SK-N-SH (cell line): ENCODE measurements around the gene SCFD1. TPM values are rescaled to one million over a fixed set of nuclear protein-coding genes. Genes with fewer than 3 reads are reported as not detected.

Source experiments
- CTCF ChIA-PET: fragments of 300-600, 350-600 bp; formaldehyde crosslinking; extraction: SDS; loops from one replicate; lab custom pipeline; 2021; lab: Yijun Ruan, JAX
- POLR2A ChIA-PET: fragments of 350-600 bp; sonication (Branson Sonifier 250); formaldehyde crosslinking; extraction: SDS; loops from one replicate; lab custom pipeline; 2020; ENCODE audit warnings: antibody characterized with exemption, inconsistent platforms; lab: Yijun Ruan, JAX
- DNase-seq: peaks from one replicate; pipeline ENCODE4 v3.0.0; 2012
- H2AFZ ChIP-seq: fragments of 200-600 bp; sonication (generic); 2 replicates; pipeline ENCODE4 v1.8.1; 2016; ENCODE audit warnings: antibody characterized with exemption, mild to moderate bottlenecking, low read depth
- H3F3A ChIP-seq: fragments of 200-600 bp; sonication (generic); replicated peaks from 2 replicates; pipeline ENCODE3; 2016; ENCODE audit warnings: antibody characterized with exemption, mild to moderate bottlenecking; ENCODE audit not compliant: insufficient read depth
- H3K27ac ChIP-seq, 2 experiments: fragments of 200-500 bp in 1 of 2; fragments of 200-600 bp in 1 of 2; sonication (Bioruptor generic) in 1 of 2; sonication (generic), shearing (Covaris generic) in 1 of 2; 2 replicates each; pipeline versions ENCODE4 v1.5.1 to v1.6.1; 2014 to 2016; ENCODE audit warnings: low read depth in 2 of 2, inconsistent platforms in 1 of 2, low read length in 1 of 2, mild to moderate bottlenecking in 1 of 2, mixed read lengths in 1 of 2
- H3K27me3 ChIP-seq: fragments of 200-600 bp; sonication (generic), shearing (Covaris generic); 2 replicates; pipeline ENCODE4 v1.6.1; 2016; ENCODE audit warnings: mixed run types; ENCODE audit not compliant: insufficient read depth
- H3K36me3 ChIP-seq, 2 experiments: fragments of 200-500 bp in 1 of 2; fragments of 200-600 bp in 1 of 2; sonication (Bioruptor generic) in 1 of 2; sonication (generic) in 1 of 2; replicated peaks in 1 of 2; 2 replicates each; pipeline versions ENCODE3 to v1.5.1; 2014 to 2016; ENCODE audit warnings: low read length in 1 of 2, mild to moderate bottlenecking in 1 of 2; ENCODE audit not compliant: insufficient read depth in 2 of 2, control insufficient read depth in 1 of 2
- H3K4me1 ChIP-seq, 2 experiments: fragments of 200-500 bp in 1 of 2; fragments of 200-600 bp in 1 of 2; sonication (Bioruptor generic) in 1 of 2; sonication (generic), shearing (Covaris generic) in 1 of 2; 2 replicates each; pipeline versions ENCODE4 v1.5.1 to v1.6.1; 2014 to 2016; ENCODE audit warnings: low read depth in 1 of 2, low read length in 1 of 2, mixed run types in 1 of 2; ENCODE audit not compliant: insufficient read depth in 2 of 2, control insufficient read depth in 1 of 2
- H3K4me2 ChIP-seq: fragments of 200-600 bp; sonication (generic), shearing (Covaris generic); 2 replicates; pipeline ENCODE4 v1.6.1; 2017; ENCODE audit warnings: mixed run types
- H3K4me3 ChIP-seq, 2 experiments: fragments of 200-500 bp in 1 of 2; fragments of 200-600 bp in 1 of 2; sonication (Bioruptor generic) in 1 of 2; sonication (generic), shearing (Covaris generic) in 1 of 2; 2 replicates each; pipeline versions ENCODE4 v1.5.1 to v1.8.1; 2014 to 2016; ENCODE audit warnings: low read depth in 2 of 2, inconsistent platforms in 1 of 2, low read length in 1 of 2, mild to moderate bottlenecking in 1 of 2, mixed read lengths in 1 of 2, moderate library complexity in 1 of 2
- H3K79me2 ChIP-seq: fragments of 200-600 bp; sonication (generic); 2 replicates; pipeline ENCODE4 v1.8.1; 2017; ENCODE audit warnings: mild to moderate bottlenecking; ENCODE audit not compliant: insufficient read depth
- H3K9ac ChIP-seq: fragments of 200-600 bp; sonication (generic); 2 replicates; pipeline ENCODE4 v1.6.1; 2017; ENCODE audit warnings: mixed run types
- H3K9me2 ChIP-seq: fragments of 200-600 bp; sonication (generic); 2 replicates; pipeline ENCODE4 v1.6.1; 2017; ENCODE audit warnings: mixed run types
- H3K9me3 ChIP-seq: fragments of 200-600 bp; sonication (generic); 2 replicates; pipeline ENCODE4 v1.6.1; 2017; ENCODE audit warnings: mixed run types, mild to moderate bottlenecking, moderate library complexity
- H4K20me1 ChIP-seq: fragments of 200-600 bp; sonication (generic); 2 replicates; pipeline ENCODE4 v1.6.1; 2017; ENCODE audit warnings: mild to moderate bottlenecking, mixed run types; ENCODE audit not compliant: insufficient read depth
- CHD2 ChIP-seq: fragments of 150-350 bp; IDR thresholded peaks from 2 replicates; pipeline ENCODE4 v1.6.1; 2018; ENCODE audit warnings: low read length; ENCODE audit not compliant: partially characterized antibody
- ELF1 ChIP-seq: IDR thresholded peaks from 2 replicates; pipeline ENCODE4 v1.4.0; 2012
- EZH2phosphoT487 ChIP-seq: fragments of 200-600 bp; sonication (generic); IDR thresholded peaks from 2 replicates; pipeline ENCODE4 v1.6.1; 2017; ENCODE audit warnings: low read depth, mixed run types, mild to moderate bottlenecking, antibody characterized with exemption, moderate library complexity, borderline replicate concordance
- JUND ChIP-seq: IDR thresholded peaks from 2 replicates; pipeline ENCODE4 v1.4.0; 2012
- POLR2AphosphoS5 ChIP-seq: IDR thresholded peaks from 2 replicates; pipeline ENCODE4 v1.6.1; 2012; ENCODE audit warnings: low read depth, low read length
- RAD21 ChIP-seq: IDR thresholded peaks from 2 replicates; pipeline ENCODE4 v1.6.1; 2012; ENCODE audit warnings: mild to moderate bottlenecking, low read length
- RCOR1 ChIP-seq: fragments of 150-350 bp; IDR thresholded peaks from 2 replicates; pipeline ENCODE4 v1.6.1; 2017; ENCODE audit warnings: antibody characterized with exemption, low read length
- SMC3 ChIP-seq: IDR thresholded peaks from 2 replicates; pipeline ENCODE4 v1.6.1; 2012; ENCODE audit warnings: low read depth, low read length, improper control_type of control experiment
- TCF12 ChIP-seq: IDR thresholded peaks from 2 replicates; pipeline ENCODE4 v1.4.0; 2012
- WGBS: methylation state at CpG from one replicate; pipeline ENCODE4 v1.1.6; 2017; ENCODE audit warnings: low lambda C conversion rate; 5-methylcytosine and 5-hydroxymethylcytosine counted together
- polyA plus RNA-seq, 3 experiments: library from polyadenylated mRNA; depleted of rRNA; stranded (reverse); fragments of >200 nt; gene quantifications; 2 replicates each; pipeline ENCODE4 v1.2.3, GENCODE V29; 2012
- TF ChIP-seq, protein P1 (sequence below): IDR thresholded peaks from 2 replicates; pipeline ENCODE4 v1.4.0; 2012; ENCODE audit warnings: low read depth, borderline replicate concordance
- TF ChIP-seq, protein P2 (sequence below): IDR thresholded peaks from 2 replicates; pipeline ENCODE4 v1.6.1; 2012; ENCODE audit warnings: mild to moderate bottlenecking, low read depth, low read length, moderate library complexity
- TF ChIP-seq, protein P3 (sequence below): IDR thresholded peaks from 2 replicates; pipeline ENCODE4; 2012
- TF ChIP-seq, protein P4 (sequence below): fragments of 150-350 bp; IDR thresholded peaks from 2 replicates; pipeline ENCODE4 v1.6.1; 2017; ENCODE audit warnings: antibody characterized with exemption, low read length, low read depth, borderline replicate concordance

The SCFD1 gene
- polyA plus RNA-seq, 1 of the 3 experiments (the other 2 are of a cell fraction), result 31.4 TPM

DNA sequence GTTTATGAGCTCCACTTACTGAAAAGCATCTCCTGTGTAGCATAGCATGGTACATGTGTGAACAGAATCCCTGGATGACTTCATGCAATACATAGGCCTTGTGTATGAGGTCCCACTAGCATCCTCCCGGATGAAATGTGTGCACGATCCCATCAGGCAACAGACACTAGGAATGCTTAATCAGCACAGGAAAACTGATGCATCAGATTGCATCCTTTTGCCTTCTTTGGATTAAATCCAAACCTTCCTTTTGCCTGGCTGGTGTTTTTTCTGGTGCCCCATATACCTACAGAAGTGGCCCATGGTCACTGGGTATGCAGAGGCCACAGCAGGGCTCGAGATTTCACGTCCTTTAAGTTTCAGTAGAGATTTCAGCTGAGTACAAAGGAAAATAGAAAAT, 131.3 kb downstream of the SCFD1 start:
- Histone ChIP-seq H3K4me2 (no peak overlapping the region), H3K9me2 (no peaks in the 10 kb centered on the region), H3K79me2 (no peaks in the 10 kb centered on the region), H4K20me1 (no peaks in the 10 kb centered on the region)
- TF ChIP-seq, protein P1, sequence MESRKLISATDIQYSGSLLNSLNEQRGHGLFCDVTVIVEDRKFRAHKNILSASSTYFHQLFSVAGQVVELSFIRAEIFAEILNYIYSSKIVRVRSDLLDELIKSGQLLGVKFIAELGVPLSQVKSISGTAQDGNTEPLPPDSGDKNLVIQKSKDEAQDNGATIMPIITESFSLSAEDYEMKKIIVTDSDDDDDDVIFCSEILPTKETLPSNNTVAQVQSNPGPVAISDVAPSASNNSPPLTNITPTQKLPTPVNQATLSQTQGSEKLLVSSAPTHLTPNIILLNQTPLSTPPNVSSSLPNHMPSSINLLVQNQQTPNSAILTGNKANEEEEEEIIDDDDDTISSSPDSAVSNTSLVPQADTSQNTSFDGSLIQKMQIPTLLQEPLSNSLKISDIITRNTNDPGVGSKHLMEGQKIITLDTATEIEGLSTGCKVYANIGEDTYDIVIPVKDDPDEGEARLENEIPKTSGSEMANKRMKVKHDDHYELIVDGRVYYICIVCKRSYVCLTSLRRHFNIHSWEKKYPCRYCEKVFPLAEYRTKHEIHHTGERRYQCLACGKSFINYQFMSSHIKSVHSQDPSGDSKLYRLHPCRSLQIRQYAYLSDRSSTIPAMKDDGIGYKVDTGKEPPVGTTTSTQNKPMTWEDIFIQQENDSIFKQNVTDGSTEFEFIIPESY, result no peak
- TF ChIP-seq RCOR1, result no peak
- TF ChIP-seq RAD21, result no peak
- TF ChIP-seq, protein P2, sequence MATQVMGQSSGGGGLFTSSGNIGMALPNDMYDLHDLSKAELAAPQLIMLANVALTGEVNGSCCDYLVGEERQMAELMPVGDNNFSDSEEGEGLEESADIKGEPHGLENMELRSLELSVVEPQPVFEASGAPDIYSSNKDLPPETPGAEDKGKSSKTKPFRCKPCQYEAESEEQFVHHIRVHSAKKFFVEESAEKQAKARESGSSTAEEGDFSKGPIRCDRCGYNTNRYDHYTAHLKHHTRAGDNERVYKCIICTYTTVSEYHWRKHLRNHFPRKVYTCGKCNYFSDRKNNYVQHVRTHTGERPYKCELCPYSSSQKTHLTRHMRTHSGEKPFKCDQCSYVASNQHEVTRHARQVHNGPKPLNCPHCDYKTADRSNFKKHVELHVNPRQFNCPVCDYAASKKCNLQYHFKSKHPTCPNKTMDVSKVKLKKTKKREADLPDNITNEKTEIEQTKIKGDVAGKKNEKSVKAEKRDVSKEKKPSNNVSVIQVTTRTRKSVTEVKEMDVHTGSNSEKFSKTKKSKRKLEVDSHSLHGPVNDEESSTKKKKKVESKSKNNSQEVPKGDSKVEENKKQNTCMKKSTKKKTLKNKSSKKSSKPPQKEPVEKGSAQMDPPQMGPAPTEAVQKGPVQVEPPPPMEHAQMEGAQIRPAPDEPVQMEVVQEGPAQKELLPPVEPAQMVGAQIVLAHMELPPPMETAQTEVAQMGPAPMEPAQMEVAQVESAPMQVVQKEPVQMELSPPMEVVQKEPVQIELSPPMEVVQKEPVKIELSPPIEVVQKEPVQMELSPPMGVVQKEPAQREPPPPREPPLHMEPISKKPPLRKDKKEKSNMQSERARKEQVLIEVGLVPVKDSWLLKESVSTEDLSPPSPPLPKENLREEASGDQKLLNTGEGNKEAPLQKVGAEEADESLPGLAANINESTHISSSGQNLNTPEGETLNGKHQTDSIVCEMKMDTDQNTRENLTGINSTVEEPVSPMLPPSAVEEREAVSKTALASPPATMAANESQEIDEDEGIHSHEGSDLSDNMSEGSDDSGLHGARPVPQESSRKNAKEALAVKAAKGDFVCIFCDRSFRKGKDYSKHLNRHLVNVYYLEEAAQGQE, result no peak
- TF ChIP-seq TCF12, result no peak
- no peak for TF ChIP-seq EZH2phosphoT487
- no peak for TF ChIP-seq JUND
- TF ChIP-seq, protein P3, sequence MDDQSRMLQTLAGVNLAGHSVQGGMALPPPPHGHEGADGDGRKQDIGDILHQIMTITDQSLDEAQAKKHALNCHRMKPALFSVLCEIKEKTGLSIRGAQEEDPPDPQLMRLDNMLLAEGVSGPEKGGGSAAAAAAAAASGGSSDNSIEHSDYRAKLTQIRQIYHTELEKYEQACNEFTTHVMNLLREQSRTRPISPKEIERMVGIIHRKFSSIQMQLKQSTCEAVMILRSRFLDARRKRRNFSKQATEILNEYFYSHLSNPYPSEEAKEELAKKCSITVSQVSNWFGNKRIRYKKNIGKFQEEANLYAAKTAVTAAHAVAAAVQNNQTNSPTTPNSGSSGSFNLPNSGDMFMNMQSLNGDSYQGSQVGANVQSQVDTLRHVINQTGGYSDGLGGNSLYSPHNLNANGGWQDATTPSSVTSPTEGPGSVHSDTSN, result no peak
- TF ChIP-seq ELF1, result no peak
- no peak for TF ChIP-seq CHD2
- TF ChIP-seq SMC3, result no peak
- TF ChIP-seq, protein P4, sequence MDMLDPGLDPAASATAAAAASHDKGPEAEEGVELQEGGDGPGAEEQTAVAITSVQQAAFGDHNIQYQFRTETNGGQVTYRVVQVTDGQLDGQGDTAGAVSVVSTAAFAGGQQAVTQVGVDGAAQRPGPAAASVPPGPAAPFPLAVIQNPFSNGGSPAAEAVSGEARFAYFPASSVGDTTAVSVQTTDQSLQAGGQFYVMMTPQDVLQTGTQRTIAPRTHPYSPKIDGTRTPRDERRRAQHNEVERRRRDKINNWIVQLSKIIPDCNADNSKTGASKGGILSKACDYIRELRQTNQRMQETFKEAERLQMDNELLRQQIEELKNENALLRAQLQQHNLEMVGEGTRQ, result no peak
- TF ChIP-seq POLR2AphosphoS5, result no peak
- TF ChIP-seq, all 33 proteins: peak for 0
- no peaks in the 10 kb centered on the region for H3K36me3 ChIP-seq
- H3K9ac ChIP-seq, result no peak overlapping the region
- H3K27ac ChIP-seq, result no peak overlapping the region
- no peaks in the 10 kb centered on the region for H3F3A ChIP-seq
- ChIA-PET POLR2A (no interaction called here), CTCF (interaction anchor here (1.0 kb wide), 1 partner anchor 17 kb away, joined by 3 read pairs; no protein-coding TSS in a partner anchor)
- H3K4me3 ChIP-seq, result no peak overlapping the region
- no peaks in the 10 kb centered on the region for H3K4me1 ChIP-seq
- no peak overlapping the region for H2AFZ ChIP-seq
- no peak for DNase-seq
- no peaks in the 10 kb centered on the region for H3K9me3 ChIP-seq
- 62% methylated on average over 4 of the region's 4 CpGs for WGBS
- H3K27me3 ChIP-seq, result no peaks in the 10 kb centered on the region; the same call in 1 of the 2 replicates
